VCaP (cell line): ENCODE data around the gene EEF1A2.

Source experiments
- H3K27ac ChIP-seq: fragments of 450-650 bp; 2 replicates; pipeline ENCODE4 v1.5.1; 2017
- CTCF ChIP-seq: fragments of 450-650 bp; conservative IDR thresholded peaks from 2 replicates; pipeline ENCODE4 v1.5.1; 2017; ENCODE audit warnings: mild to moderate bottlenecking, moderate library complexity

The EEF1A2 gene

GRCh38 chr20:63466861-63467260 lies 32.0 kb downstream of the EEF1A2 start:
- no peak overlapping the region for H3K27ac ChIP-seq
- no peak for TF ChIP-seq CTCF

- H3K27ac ChIP-seq = no peak overlapping the region
- TF ChIP-seq CTCF = no peak
These were observed 32.5 kb downstream of the EEF1A2 start for GRCh38 chr20:63466250-63466825.

GRCh38 chr20:63465380-63466249 lies 33.3 kb downstream of the EEF1A2 start:
- no peak for TF ChIP-seq CTCF
- H3K27ac ChIP-seq = no peak overlapping the region

- H3K27ac ChIP-seq = no peak overlapping the region
- TF ChIP-seq CTCF = no peak
These were observed 34.6 kb downstream of the EEF1A2 start for GRCh38 chr20:63464289-63464635.

- no peak overlapping the region for H3K27ac ChIP-seq
- TF ChIP-seq CTCF = no peak
These were observed 35.2 kb downstream of the EEF1A2 start for GRCh38 chr20:63463400-63464288.

GRCh38 chr20:63462244-63462643 lies 36.6 kb downstream of the EEF1A2 start:
- no peak overlapping the region for H3K27ac ChIP-seq
- no peak for TF ChIP-seq CTCF

GRCh38 chr20:63461104-63461763 lies 37.6 kb downstream of the EEF1A2 start:
- TF ChIP-seq CTCF = no peak
- H3K27ac ChIP-seq = no peak overlapping the region
